GM11168 (cell line): Measurements from ENCODE around the gene UBASH3B.

Source experiments
- in situ Hi-C: fragments of 300-500 bp; cut with MboI; formaldehyde crosslinking; loops from one replicate; pipeline ENCODE4 v1.12.0; 2022; ENCODE audit warnings: low sequenced_read_pairs; ENCODE audit not compliant: unreplicated experiment

UBASH3B gene

DNA sequence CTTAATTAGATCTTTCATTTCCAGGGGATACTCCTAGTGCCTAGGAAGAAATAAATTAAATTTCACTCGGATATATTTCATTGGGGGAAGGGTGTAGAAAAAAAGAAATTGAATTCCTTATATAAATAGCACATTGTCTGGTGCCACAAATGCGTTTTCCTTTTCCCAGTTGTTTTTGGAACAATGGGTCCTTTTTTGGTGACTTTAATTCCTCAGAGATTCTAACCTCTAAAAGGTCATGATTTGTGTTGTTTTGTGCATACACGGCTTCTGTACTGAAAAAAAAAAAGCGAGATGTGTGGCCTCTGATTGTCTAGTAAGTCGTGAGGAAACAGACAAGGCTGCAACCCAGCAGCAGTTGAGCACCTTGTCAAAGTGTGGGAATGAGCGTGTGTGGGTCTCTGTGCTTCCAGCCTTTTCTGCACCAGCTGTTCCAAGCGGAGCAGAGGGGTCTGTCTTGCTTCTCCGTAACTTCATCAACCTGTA lies 118.3 kb downstream of the UBASH3B start:
- in situ Hi-C loops = no loop called here

DNA sequence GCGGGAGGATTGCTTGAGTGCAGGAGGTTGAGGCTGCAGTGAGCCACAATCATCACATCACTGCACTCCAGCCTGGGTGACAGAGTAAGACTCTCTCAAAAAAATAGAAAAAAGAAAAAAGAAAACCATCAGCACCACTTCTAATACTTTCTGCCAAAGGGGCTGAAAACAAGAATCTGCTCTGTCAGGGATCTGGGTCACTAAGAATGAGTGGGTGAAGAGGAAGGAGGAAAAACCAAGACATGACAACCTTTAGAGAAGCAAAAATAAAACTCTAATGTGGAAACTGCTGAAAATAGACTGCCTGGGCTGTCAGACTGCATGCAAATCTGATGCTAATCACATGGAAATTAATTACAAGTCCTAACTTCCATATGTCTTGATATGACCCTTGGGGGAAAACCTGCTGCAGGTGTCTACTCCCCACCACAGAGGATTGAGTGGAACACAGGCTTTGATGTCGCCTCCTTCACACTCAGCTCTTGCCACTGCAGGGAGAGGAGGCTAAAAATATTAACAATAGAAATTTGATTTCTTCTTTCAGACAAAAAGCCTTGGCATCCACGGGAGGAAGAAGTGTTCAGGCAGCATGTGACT lies 120.3 kb downstream of the UBASH3B start:
- in situ Hi-C loops = no loop called here

DNA sequence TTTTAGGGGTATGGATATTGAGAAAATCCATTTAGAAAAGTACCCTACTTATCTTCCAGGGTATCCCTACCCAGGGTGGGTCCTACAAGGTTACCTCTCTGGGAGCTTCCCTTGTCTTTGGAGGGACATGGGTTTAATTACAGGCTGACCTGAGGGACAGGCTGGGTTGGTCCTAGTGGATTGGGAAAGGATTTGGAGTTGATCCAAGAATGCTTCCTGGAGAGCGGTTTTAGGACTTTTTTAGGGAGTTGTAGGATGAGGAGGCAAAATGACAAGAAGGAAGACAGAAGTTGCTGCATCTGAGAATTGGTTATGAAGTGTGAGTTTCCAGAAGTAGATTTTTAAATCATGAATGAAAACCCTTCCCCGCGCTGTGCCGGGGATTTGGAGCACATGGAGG lies 121.0 kb downstream of the UBASH3B start:
- in situ Hi-C loops = no loop called here

- in situ Hi-C loops = no loop called here
These were observed 121.8 kb downstream of the UBASH3B start for GRCh38 chr11:122777343-122777742.

- in situ Hi-C loops = no loop called here
These were observed 122.6 kb downstream of the UBASH3B start for GRCh38 chr11:122778148-122778547.

DNA sequence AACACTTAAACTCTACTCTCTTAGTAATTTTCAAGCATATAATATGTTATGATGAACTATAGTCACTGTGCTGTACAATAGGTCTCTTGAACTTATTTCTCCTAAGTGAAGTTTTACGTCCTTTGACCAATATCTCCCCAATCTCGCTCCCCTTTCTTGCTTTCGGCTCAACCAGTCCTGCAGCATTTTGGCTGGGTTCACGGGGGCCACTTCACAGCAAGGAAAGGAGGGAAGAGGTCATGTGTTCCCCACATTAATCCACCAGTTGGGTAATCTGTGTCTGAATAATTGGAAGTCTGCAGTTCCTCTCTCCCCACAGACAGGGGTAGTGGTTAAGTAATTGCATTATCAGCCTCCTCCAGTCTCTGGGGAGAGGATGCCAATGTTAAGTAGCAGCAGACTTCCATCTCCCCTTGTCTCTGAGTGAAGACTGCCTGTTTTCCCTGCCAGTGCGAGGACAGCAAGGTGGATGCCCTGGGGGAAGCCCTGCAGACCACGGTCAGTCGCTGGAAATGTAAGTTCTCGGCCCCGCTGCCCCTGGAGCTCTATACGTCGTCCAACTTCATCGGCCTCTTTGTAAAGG lies 123.6 kb downstream of the UBASH3B start:
- in situ Hi-C loops = no loop called here

DNA sequence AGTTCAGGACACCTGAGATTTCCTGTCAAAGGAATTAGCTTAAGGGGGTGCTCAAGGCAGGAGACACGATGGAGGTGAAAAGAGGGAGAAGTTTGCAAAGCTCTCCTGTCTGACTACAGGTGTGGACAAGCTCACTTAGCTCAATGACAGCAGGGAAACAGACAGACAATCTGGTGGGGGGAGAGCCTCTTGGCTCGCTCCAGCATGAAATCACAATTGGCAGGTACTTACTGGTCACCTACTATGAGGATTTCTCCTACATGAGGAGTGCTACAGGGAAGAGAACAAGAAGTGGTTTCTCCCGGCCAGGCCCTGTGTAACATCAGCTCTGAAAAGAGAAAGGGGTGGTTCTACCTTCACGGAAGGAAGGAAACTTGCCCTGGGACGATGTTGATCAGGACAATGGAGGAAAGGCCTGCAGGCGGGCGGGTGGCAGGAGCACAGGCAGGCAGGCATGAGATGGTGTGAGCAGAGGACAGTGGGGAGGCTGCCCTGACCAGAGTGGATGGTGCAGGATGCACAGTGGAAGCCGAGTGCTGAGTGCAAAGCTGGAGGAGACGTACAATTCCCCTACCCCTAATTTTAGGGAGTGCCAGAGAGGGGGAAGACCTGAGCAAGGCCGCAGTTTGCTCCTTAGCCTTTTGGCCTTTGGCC lies 124.9 kb downstream of the UBASH3B start:
- in situ Hi-C loops = no loop called here

- in situ Hi-C loops = no loop called here
These were observed 126.1 kb downstream of the UBASH3B start for GRCh38 chr11:122781378-122782195.

- in situ Hi-C loops = no loop called here
These were observed 126.7 kb downstream of the UBASH3B start for GRCh38 chr11:122782222-122782621.

GRCh38 chr11:122784325-122784955 lies 128.9 kb downstream of the UBASH3B start:
- in situ Hi-C loops = no loop called here

GRCh38 chr11:122785031-122785541 lies 129.6 kb downstream of the UBASH3B start:
- in situ Hi-C loops = no loop called here

DNA sequence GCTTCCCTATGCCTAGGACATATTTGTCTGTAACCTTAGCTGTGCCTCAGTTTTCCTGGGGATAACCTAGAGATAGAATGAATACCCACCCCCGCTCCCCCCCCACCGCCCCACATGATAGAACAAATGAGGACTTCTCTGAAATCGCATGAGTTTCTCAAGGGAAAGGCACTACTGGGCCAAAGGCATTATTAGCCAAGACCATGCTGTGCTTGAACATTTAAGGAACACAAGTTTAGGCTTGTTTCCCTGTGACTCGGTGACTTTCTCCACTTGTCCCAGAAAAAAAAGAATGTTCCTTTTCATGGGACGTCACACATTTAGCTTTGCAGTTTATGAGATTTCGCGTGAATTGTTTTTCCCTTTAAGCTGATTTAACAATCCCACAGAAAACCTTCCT lies 131.4 kb downstream of the UBASH3B start:
- in situ Hi-C loops = no loop called here

- in situ Hi-C loops = no loop called here
These were observed 133.4 kb downstream of the UBASH3B start for GRCh38 chr11:122788781-122789535.

GRCh38 chr11:122789907-122790306 lies 134.4 kb downstream of the UBASH3B start:
- in situ Hi-C loops = no loop called here

- in situ Hi-C loops = no loop called here
These were observed 135.9 kb downstream of the UBASH3B start for GRCh38 chr11:122791411-122791810.

- in situ Hi-C loops = no loop called here
These were observed 136.3 kb downstream of the UBASH3B start for GRCh38 chr11:122791836-122792235.

GRCh38 chr11:122793515-122793914 lies 138.0 kb downstream of the UBASH3B start:
- in situ Hi-C loops = no loop called here

DNA sequence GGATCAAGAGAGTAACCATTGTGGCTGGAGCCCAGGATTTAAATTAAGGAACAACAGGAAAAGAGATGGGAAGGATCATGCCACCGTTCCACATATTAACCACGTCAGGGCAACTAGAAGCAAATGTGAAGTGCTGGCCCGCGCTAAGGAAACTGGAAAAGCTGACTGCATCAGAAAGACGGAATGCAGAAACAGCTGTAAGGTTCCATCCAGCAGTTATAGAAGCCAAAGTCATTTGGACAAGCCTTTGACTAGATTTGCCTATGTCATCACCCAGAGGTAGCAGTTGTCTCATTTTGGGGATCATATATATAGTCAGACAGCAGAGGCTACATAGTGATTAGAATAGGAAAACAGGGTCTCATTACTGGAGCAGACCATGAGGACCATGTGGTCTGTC lies 139.8 kb downstream of the UBASH3B start:
- in situ Hi-C loops = no loop called here

GRCh38 chr11:122796128-122796717 lies 140.7 kb downstream of the UBASH3B start:
- in situ Hi-C loops = no loop called here
